Hepatocyte (in vitro differentiated cells): ENCODE measurements around the gene IL10RA.

Experiments used
- CTCF ChIP-seq: fragments of 200-600 bp; sonication (generic); IDR thresholded peaks from 2 replicates; pipeline ENCODE4 v1.5.1; 2016; ENCODE audit warnings: antibody characterized with exemption, mild to moderate bottlenecking; ENCODE audit not compliant: poor library complexity
- EZH2 ChIP-seq: fragments of 200-600 bp; sonication (generic); IDR thresholded peaks from 2 replicates; pipeline ENCODE4 v1.6.1; 2016; ENCODE audit warnings: antibody characterized with exemption, mild to moderate bottlenecking, borderline replicate concordance

- TF ChIP-seq CTCF (no peak), EZH2 (no peak)
These were observed 884 bp downstream of the IL10RA start for GRCh38 chr11:117986981-117987574.
